Spleen (tissue), 11 donors: ENCODE data around the gene PAX2. TPM values are rescaled to one million over a fixed set of nuclear protein-coding genes. Genes with fewer than 3 reads are reported as not detected.

Experiments
- DNase-seq: peaks from one replicate; pipeline ENCODE4 v3.0.0-alpha.2; 2020
- H3K27ac ChIP-seq, 8 donors: fragments of 200-600 bp; sonication (generic) in 7 of 8; 1 replicate in 4 of 8; 2 replicates in 4 of 8; pipeline versions ENCODE4 v1.5.0 to v1.8.0; 2016 to 2021; ENCODE audit warnings: inconsistent platforms in 4 of 8, mild to moderate bottlenecking in 4 of 8, moderate library complexity in 1 of 8
- H3K27me3 ChIP-seq, 7 donors: fragments of 200-600 bp; sonication (generic) in 6 of 7; replicated peaks in 1 of 7; 1 replicate in 4 of 7; 2 replicates in 3 of 7; pipeline versions ENCODE4 v1.5.0 to v1.8.0; 2016 to 2021; ENCODE audit warnings: inconsistent platforms in 3 of 7, mild to moderate bottlenecking in 1 of 7
- H3K36me3 ChIP-seq, 6 donors: fragments of 200-600 bp; sonication (generic) in 5 of 6; 1 replicate in 4 of 6; 2 replicates in 2 of 6; pipeline versions ENCODE4 v1.5.0 to v1.8.0; 2016 to 2021; ENCODE audit warnings: inconsistent platforms in 2 of 6
- H3K4me1 ChIP-seq, 6 donors: fragments of 200-600 bp; sonication (generic) in 5 of 6; 1 replicate in 3 of 6; 2 replicates in 3 of 6; pipeline versions ENCODE4 v1.5.0 to v1.8.0; 2016 to 2021; ENCODE audit warnings: inconsistent platforms in 3 of 6
- H3K4me3 ChIP-seq, 8 donors: fragments of 200-600 bp; sonication (generic) in 7 of 8; 1 replicate in 4 of 8; 2 replicates in 4 of 8; pipeline versions ENCODE4 v1.5.0 to v1.8.0; 2016 to 2021; ENCODE audit warnings: inconsistent platforms in 4 of 8, mild to moderate bottlenecking in 4 of 8, moderate library complexity in 2 of 8
- H3K9me3 ChIP-seq, 8 donors: fragments of 200-600 bp; sonication (generic) in 7 of 8; 1 replicate in 4 of 8; 2 replicates in 4 of 8; pipeline versions ENCODE4 v1.5.0 to v1.8.0; 2016 to 2021; ENCODE audit warnings: inconsistent platforms in 4 of 8
- POLR2A ChIP-seq, 3 donors: fragments of 450-650 bp; IDR thresholded peaks; one replicate each; pipeline ENCODE4 v1.5.1; 2017; ENCODE audit warnings: antibody characterized with exemption in 3 of 3, mild to moderate bottlenecking in 1 of 3
- POLR2AphosphoS5 ChIP-seq, 3 donors: sonication (generic); formaldehyde crosslinking; IDR thresholded peaks; one replicate each; pipeline ENCODE4 v1.5.1; 2017; ENCODE audit warnings: antibody characterized with exemption in 3 of 3
- WGBS, 5 donors: extraction: QIAGEN DNeasy Blood & Tissue Kit in 3 of 5; methylation state at CpG; one replicate each; pipeline versions ENCODE4 v1.1.5 to v1.1.7; 2013 to 2018; 5-methylcytosine and 5-hydroxymethylcytosine counted together
- intact Hi-C: fragments of 100-400 bp; cut with DNase I; formaldehyde crosslinking; loops from one replicate; pipeline ENCODE4 v1.15.0; 2023; ENCODE audit warnings: low total_unique reads
- polyA plus RNA-seq, 3 donors: library from polyadenylated mRNA; stranded (reverse); fragments of 200-250 nt; gene quantifications; one replicate each; pipeline ENCODE4 v1.2.1, GENCODE V29; 2013
- total RNA-seq, 7 donors: library from RNA; depleted of rRNA in 3 of 7; stranded (reverse); fragments of >200 nt in 3 of 7; fragmentation: NEBNext Ultra II Directional in 4 of 7; extraction: Animal tissue kit (Norgen Biotek cat#: 25700) in 4 of 7; gene quantifications; one replicate each; pipeline versions ENCODE4 v1.1.0 to v1.2.1, GENCODE V29; 2016 to 2021
- TF ChIP-seq, protein P1 (sequence below), 11 experiments: fragments of 200-600 bp in 7 of 11; fragments of 450-650 bp in 4 of 11; sonication (generic) in 4 of 11; IDR thresholded peaks in 8 of 11; conservative IDR thresholded peaks in 3 of 11; 1 replicate in 7 of 11; 2 replicates in 4 of 11; pipeline versions ENCODE4 v1.4.0 to v1.8.0; 2016 to 2021; ENCODE audit warnings: antibody characterized with exemption in 11 of 11, inconsistent platforms in 4 of 11, mild to moderate bottlenecking in 1 of 11
- donor health status: healthy with polysubstance abuse.
- donor health status: DM: no; HTN: no; CAD: no; lungs with moderate emphysema.
- donor health status: DM: no; HTN: no; CAD: no.
- donor health status: Bipolar disorder and iron deficiency.
- donor health status: healthy.
- donor health status: DM: no; HTN: no; CAD: no.
- donor health status: DM: yes; HTN: yes; CAD: no.

PAX2 gene
- total and polyA plus RNA-seq, 10 donors = not detected

DNA sequence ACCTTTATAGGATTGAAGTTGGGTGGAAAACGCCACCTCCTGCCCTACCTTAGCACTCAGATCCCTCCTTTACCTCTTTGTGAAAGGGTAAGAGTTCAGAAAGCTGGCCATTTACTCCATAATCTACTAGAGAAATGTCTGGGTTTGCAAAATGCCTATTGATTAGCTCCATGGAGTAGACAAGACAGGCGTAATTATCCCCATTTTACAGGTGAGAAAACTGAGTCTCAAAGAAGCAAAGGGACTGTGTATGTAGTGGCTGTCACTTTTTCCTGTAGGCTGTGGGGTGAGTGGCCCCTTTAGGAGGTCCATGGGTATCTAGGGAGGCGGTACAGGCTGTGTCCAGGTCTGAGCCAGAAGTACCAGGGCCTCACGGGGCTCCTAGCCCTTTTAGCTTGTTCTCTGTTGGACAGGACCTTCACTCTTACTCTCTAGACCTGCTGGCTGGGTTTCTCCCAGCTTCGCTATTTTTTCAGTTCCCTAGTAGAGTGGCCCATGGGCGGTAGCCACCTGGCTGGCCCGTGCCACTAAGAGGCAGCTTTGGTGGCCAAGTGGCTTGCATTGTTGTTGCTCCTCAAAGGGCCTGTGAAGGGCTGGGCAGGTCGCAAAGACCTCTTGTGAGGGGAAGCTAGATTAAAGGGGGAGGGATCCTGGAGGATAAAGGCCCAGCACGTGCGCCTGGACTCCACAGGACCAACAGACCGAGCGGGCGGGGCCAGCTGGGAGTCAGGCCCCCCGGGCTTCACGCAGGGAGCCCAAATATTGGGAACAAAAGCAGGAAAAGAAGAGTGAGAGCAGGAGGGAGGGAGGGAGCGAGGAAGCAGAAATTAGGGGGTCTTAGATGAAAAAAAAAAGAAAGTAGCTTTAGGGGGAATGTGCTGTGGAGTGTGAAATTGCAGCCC is 4.7 kb upstream of the PAX2 start:
- TF ChIP-seq POLR2AphosphoS5 (IDR thresholded peaks at IDR 0.05) (no peak), POLR2A (IDR thresholded peaks at IDR 0.05) (no peak)
- TF ChIP-seq, protein P1, sequence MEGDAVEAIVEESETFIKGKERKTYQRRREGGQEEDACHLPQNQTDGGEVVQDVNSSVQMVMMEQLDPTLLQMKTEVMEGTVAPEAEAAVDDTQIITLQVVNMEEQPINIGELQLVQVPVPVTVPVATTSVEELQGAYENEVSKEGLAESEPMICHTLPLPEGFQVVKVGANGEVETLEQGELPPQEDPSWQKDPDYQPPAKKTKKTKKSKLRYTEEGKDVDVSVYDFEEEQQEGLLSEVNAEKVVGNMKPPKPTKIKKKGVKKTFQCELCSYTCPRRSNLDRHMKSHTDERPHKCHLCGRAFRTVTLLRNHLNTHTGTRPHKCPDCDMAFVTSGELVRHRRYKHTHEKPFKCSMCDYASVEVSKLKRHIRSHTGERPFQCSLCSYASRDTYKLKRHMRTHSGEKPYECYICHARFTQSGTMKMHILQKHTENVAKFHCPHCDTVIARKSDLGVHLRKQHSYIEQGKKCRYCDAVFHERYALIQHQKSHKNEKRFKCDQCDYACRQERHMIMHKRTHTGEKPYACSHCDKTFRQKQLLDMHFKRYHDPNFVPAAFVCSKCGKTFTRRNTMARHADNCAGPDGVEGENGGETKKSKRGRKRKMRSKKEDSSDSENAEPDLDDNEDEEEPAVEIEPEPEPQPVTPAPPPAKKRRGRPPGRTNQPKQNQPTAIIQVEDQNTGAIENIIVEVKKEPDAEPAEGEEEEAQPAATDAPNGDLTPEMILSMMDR (IDR thresholded peaks at IDR 0.05 in 8 of 11, conservative IDR thresholded peaks at IDR 0.05 in 3 of 11) = no peak
- Histone ChIP-seq H3K4me3 (no peak overlapping the region), H3K9me3 (no peaks in the 10 kb centered on the region), H3K36me3 (no peaks in the 10 kb centered on the region), H3K27me3 (peaks cover 16 to 100% (median 98%) of the 10 kb centered on the region in 7 donors), H3K27ac (no peak overlapping the region), H3K4me1 (peaks cover 23 to 86% (median 62%) of the 10 kb centered on the region in 6 donors)
- DNase-seq = no peak
- WGBS, 5 donors = 13 to 19% (median 17%) methylated on average over 16 of the region's 16 CpGs
- intact Hi-C loops = no loop called here

DNA sequence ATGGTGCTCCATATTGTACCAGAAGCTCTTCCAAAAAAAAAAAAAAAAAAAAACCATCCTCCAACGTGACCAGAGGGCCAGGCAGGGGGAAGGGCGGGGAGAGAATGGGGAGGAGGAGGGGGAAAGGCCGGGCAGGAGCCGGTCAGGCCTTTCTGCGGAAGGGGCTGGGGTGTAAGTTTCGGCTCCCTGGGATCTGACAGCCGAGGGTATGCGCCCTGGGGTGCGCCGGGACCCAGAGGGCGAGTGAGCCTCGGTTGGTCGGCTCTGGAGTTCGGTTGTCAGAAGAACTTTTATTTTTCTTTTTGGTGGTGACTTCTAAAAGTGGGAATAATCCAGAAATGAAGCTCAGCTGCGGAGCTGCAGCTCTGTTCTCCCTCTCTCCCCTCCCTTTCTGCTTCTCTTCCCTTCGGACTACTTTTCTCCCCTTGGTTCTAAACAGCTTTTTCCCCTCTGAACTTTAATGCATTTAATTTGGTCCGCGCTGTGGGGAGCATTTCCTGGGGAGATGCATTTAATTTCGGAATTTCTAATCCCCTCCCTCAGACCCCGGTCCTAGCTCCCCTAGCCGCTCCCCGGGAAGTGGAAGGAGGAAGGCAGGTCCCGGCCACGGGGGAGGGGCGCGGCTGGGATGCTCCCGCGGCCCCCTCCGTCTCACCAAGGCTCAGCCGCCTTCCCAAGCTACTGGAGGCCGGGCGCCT is 3.9 kb upstream of the PAX2 start:
- intact Hi-C loops = no loop called here
- Histone ChIP-seq H3K27me3 (peaks cover 17 to 100% (median 99%) of the 10 kb centered on the region in 7 donors), H3K9me3 (no peaks in the 10 kb centered on the region), H3K4me3 (no peak overlapping the region), H3K36me3 (no peaks in the 10 kb centered on the region), H3K27ac (no peak overlapping the region), H3K4me1 (peaks cover 23 to 91% (median 69%) of the 10 kb centered on the region in 6 donors)
- no peak for TF ChIP-seq POLR2AphosphoS5 (IDR thresholded peaks at IDR 0.05)
- TF ChIP-seq, protein P1 (IDR thresholded peaks at IDR 0.05 in 8 of 11, conservative IDR thresholded peaks at IDR 0.05 in 3 of 11) = no peak
- TF ChIP-seq POLR2A (IDR thresholded peaks at IDR 0.05) = no peak
- DNase-seq = no peak
- 4 to 7% (median 5%) methylated on average over 31 to 32 of the region's 32 CpGs for WGBS, 5 donors

DNA sequence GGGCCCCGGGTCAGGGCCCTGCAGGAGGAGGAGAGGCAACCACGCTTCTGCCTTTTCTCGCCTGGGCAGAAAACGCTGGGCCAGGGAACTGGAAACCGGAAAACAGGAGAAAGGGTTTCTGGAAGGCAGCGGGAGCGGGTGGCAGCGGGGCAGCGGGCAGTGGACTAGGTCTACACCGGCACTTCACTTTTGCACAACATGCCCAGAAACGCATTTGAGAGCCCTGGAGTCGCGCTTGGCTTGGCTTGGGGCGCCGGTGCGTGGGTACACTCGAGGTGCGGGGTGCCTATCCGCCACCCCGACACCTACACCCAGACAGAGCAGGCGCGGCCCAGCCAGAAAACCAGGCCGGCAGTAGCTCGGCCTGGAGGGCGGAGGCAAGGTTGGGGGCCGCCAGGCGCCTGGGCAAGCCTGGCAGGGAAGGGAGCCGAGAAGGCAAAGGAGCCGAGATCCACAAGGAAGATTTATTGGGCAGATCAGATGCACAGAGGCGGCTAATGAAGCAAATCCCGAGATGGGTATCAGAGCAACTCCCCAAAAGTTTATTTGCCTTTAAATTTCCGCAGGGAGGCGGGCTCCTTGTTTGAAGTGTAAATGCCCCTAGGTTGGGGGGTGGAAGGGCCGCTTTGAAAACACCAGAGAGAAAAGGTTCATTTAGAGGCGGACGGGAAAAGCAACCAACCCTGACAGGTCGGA is 3.2 kb upstream of the PAX2 start:
- no peaks in the 10 kb centered on the region for H3K9me3 ChIP-seq
- intact Hi-C loops = no loop called here
- H3K4me1 ChIP-seq = peaks cover 23 to 94% (median 70%) of the 10 kb centered on the region in 6 donors
- TF ChIP-seq, protein P1 (IDR thresholded peaks at IDR 0.05 in 8 of 11, conservative IDR thresholded peaks at IDR 0.05 in 3 of 11) = no peak
- TF ChIP-seq POLR2A (IDR thresholded peaks at IDR 0.05) (no peak), POLR2AphosphoS5 (IDR thresholded peaks at IDR 0.05) (no peak)
- no peaks in the 10 kb centered on the region for H3K36me3 ChIP-seq
- WGBS, 5 donors = 4 to 9% (median 5%) methylated on average over 33 to 37 of the region's 37 CpGs
- H3K4me3 ChIP-seq = no peak overlapping the region
- no peak overlapping the region for H3K27ac ChIP-seq
- no peak for DNase-seq
- peaks cover 17 to 100% (median 99%) of the 10 kb centered on the region in 7 donors for H3K27me3 ChIP-seq
